ENCODE results near the gene MRPL27. TPM values are rescaled to one million over a fixed set of nuclear protein-coding genes. Genes with fewer than 3 reads are reported as not detected.

The MRPL27 gene
- total RNA-seq, 2 experiments from 2014 or later = 68.8 to 80.2 TPM

DNA sequence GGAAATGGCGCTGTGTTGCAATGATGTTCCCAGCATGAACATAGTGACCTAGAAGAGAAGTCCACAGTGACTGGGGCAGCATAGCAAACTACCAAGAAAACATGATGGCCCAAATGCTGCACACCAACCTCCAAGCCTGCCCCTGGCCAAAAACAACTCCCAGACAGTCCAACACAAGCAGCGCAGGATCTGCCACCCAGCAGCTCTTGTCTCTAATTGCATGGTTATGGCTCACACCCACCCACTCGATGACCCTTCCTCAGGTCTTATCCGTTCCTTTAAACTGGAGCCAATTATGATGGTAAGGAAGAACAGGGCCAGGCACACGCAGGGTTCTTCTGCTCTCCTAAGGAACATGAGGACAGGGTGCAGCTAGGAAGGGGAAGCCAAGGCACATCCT, 2.9 kb downstream of the MRPL27 start:
- ChIA-PET POLR2A (no interaction called here), CTCF (ENCODE audit: unreplicated experiment) (no interaction called here)
- peaks cover 15% of the 10 kb centered on the region for H3K4me1 ChIP-seq (ENCODE audit: insufficient read depth, low read length, poor library complexity, severe bottlenecking)
- no peak overlapping the region for H3K4me3 ChIP-seq (ENCODE audit: low read depth, low read length, poor library complexity, severe bottlenecking)
- no peak overlapping the region for H3K27ac ChIP-seq (ENCODE audit: low read depth, low read length, poor library complexity, severe bottlenecking)
- no peaks in the 10 kb centered on the region for H3K9me2 ChIP-seq (ENCODE audit: insufficient read depth, low read length)
- no TSS peak for BruUV-seq (replicated peaks)
- no peak overlapping the region for H3K4me2 ChIP-seq (ENCODE audit: low read length)
- peaks cover 69% of the 10 kb centered on the region for H3K36me3 ChIP-seq (ENCODE audit: insufficient read depth, low read length)
- H2AFZ ChIP-seq (ENCODE audit: low read length) = no peak overlapping the region
- intact Hi-C loops (cut with micrococcal nuclease; ENCODE audit: unreplicated experiment) = no loop called here
- peaks cover 27% of the 10 kb centered on the region for H3K79me2 ChIP-seq (ENCODE audit: insufficient read depth, low read depth, low read length)
- DNase-seq (ENCODE audit: low spot score) = no peak
- H4K20me1 ChIP-seq (ENCODE audit: insufficient read depth, low read length) = no peaks in the 10 kb centered on the region
- no peaks in the 10 kb centered on the region for H3K9me3 ChIP-seq (ENCODE audit: low read length)
- no peak for TF ChIP-seq CTCF (conservative IDR thresholded peaks at IDR 0.05; ENCODE audit: low read length)
- TF ChIP-seq EZH2phosphoT487 (IDR thresholded peaks at IDR 0.05; ENCODE audit: borderline replicate concordance, low read depth, low read length) = no peak

DNA sequence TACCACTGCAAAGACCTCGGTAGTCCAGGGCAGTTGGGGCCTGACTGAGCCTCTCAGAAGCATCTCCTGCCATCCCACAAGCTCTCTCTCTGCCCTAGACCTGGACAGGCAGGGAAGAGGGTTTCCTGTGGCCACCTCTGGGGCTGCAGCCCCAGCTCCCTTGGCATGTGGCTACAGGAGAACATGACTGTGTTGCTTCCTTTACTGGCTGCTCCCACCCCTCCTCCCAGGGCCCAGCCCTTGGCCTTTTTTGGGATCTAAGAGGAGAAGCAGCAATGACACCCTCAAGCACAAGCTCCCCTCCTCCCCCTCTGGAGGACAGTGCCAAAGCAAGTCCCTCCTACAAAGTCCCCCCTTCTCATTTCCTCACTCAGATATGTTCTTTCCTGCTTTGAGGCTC, 5.6 kb downstream of the MRPL27 start:
- Histone ChIP-seq H3K4me3 (ENCODE audit: low read depth, low read length, poor library complexity, severe bottlenecking) (no peak overlapping the region), H3K27ac (ENCODE audit: low read depth, low read length, poor library complexity, severe bottlenecking) (no peak overlapping the region), H2AFZ (ENCODE audit: low read length) (no peak overlapping the region), H3K36me3 (ENCODE audit: insufficient read depth, low read length) (peaks cover 70% of the 10 kb centered on the region), H4K20me1 (ENCODE audit: insufficient read depth, low read length) (no peaks in the 10 kb centered on the region), H3K9me3 (ENCODE audit: low read length) (no peaks in the 10 kb centered on the region), H3K9me2 (ENCODE audit: insufficient read depth, low read length) (no peaks in the 10 kb centered on the region), H3K4me2 (ENCODE audit: low read length) (no peak overlapping the region), H3K79me2 (ENCODE audit: insufficient read depth, low read depth, low read length) (peaks cover 17% of the 10 kb centered on the region), H3K4me1 (ENCODE audit: insufficient read depth, low read length, poor library complexity, severe bottlenecking) (peaks cover 10% of the 10 kb centered on the region)
- TF ChIP-seq EZH2phosphoT487 (IDR thresholded peaks at IDR 0.05; ENCODE audit: borderline replicate concordance, low read depth, low read length) (no peak), CTCF (conservative IDR thresholded peaks at IDR 0.05; ENCODE audit: low read length) (no peak)
- intact Hi-C loops (cut with micrococcal nuclease; ENCODE audit: unreplicated experiment) = no loop called here
- BruUV-seq (replicated peaks) = no TSS peak
- POLR2A ChIA-PET = no interaction called here
- DNase-seq (ENCODE audit: low spot score) = no peak
- CTCF ChIA-PET (ENCODE audit: unreplicated experiment) = no interaction called here

DNA sequence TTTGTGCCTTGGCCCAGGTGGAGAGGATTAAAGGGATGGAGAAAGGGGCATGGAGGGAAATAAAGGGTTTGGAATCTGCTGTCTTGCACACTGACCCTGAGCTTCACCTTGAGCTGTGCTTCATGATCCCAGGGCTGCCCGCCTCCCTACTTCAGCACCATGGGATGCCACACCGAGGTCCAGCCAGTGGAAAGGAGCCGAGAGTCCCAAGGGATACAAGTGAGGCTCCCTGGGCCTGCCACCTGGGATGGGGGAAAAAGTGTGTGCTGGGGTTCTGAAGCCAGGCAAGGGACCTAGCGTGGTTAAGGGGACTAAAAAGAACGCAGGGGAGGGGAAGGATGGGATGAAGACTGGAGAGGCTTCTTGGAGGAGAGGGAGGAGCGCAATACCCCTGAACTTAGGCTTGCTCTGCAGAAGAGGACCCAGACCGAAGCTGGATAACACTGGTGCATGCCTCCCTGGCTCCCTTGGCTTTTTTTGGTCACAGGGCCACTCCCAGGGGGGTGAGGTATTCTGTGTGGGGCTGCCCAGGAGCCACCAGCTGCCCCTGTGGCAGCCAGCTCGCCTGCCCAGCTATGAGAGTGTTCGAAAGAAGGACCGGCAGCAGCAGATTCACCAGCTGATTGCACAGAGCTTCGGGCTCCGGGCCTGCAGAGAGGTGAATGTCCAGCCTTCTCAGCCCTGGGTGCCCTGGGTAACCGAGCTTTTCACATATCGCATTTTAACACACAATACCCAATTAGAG, 7.2 kb downstream of the MRPL27 start:
- 0 out of 2 replicates have a peak, but pooled peaks cover 1% of the 10 kb centered on the region for H3K79me2 ChIP-seq (ENCODE audit: insufficient read depth, low read depth, low read length)
- ChIA-PET POLR2A (interaction anchor here (0.7 to 0.9 kb wide), 2 partner anchors 8 to 25 kb away, joined by 3 read pairs; no protein-coding TSS in a partner anchor), CTCF (ENCODE audit: unreplicated experiment) (interaction anchor here (0.5 to 0.6 kb wide), 2 partner anchors 22 to 379 kb away, joined by 3 read pairs; no protein-coding TSS in a partner anchor)
- no peak for DNase-seq (ENCODE audit: low spot score)
- no peaks in the 10 kb centered on the region for H3K9me2 ChIP-seq (ENCODE audit: insufficient read depth, low read length)
- no peak for TF ChIP-seq CTCF (conservative IDR thresholded peaks at IDR 0.05; ENCODE audit: low read length)
- no peak for TF ChIP-seq EZH2phosphoT487 (IDR thresholded peaks at IDR 0.05; ENCODE audit: borderline replicate concordance, low read depth, low read length)
- H3K9me3 ChIP-seq (ENCODE audit: low read length) = no peaks in the 10 kb centered on the region
- peaks cover 60% of the 10 kb centered on the region for H3K36me3 ChIP-seq (ENCODE audit: insufficient read depth, low read length)
- H3K4me1 ChIP-seq (ENCODE audit: insufficient read depth, low read length, poor library complexity, severe bottlenecking) = peaks cover 4% of the 10 kb centered on the region
- H3K4me3 ChIP-seq (ENCODE audit: low read depth, low read length, poor library complexity, severe bottlenecking) = no peak overlapping the region
- no peak overlapping the region for H2AFZ ChIP-seq (ENCODE audit: low read length)
- BruUV-seq (replicated peaks) = no TSS peak
- no peak overlapping the region for H3K4me2 ChIP-seq (ENCODE audit: low read length)
- no peak overlapping the region for H3K27ac ChIP-seq (ENCODE audit: low read depth, low read length, poor library complexity, severe bottlenecking)
- intact Hi-C loops (cut with micrococcal nuclease; ENCODE audit: unreplicated experiment) = no loop called here
- H4K20me1 ChIP-seq (ENCODE audit: insufficient read depth, low read length) = no peaks in the 10 kb centered on the region

Data from OCI-LY7 (cell line).